ENCODE results near the gene TCP11L1.

The TCP11L1 gene, protein sequence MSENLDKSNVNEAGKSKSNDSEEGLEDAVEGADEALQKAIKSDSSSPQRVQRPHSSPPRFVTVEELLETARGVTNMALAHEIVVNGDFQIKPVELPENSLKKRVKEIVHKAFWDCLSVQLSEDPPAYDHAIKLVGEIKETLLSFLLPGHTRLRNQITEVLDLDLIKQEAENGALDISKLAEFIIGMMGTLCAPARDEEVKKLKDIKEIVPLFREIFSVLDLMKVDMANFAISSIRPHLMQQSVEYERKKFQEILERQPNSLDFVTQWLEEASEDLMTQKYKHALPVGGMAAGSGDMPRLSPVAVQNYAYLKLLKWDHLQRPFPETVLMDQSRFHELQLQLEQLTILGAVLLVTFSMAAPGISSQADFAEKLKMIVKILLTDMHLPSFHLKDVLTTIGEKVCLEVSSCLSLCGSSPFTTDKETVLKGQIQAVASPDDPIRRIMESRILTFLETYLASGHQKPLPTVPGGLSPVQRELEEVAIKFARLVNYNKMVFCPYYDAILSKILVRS

DNA sequence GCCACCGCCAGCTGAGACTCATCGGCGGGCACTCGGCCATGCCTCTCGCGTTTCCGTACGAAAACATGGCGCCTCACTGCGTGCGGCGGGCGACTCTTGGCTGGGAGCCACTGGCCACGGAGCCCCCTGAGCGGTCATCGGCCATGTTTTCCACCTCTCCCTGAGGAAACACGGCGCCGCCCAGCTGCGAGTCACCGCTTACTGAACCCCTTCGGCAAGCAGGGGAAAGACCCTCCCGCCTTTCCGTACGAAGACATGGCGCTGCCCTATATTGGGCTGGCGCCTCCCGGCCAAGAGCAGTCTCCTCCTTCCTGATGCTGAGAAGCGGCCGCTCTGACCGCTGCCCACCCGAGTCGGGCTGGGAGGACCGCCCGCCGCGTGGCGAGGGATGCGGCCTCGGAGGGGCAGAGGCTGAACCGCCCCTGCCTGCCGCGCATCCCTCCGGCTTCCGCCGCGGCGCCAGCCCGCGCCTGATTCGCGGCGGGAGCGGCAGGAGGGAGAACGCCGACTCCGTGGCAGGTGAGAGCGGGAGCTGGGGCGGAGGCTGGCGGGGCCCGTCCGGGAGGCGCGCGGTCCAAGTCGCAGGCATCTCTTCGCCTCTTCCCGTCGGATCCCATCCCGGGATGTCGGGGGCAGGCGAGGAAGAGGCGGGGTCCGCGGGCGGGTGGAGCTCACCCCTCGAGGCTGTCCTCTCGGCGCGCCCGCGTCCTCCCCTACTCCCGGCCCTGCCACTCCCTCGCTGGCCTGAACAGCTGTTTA lies at the start of gene TCP11L1:
Gene TCP11L1 (plus strand): TSS at position 299 of the 759 bp plus-strand sequence. CDS start 4,202 bp downstream, outside the sequence.
- in situ Hi-C loops (cut with MboI; ENCODE audit: low sequenced_read_pairs), result no loop called here

DNA sequence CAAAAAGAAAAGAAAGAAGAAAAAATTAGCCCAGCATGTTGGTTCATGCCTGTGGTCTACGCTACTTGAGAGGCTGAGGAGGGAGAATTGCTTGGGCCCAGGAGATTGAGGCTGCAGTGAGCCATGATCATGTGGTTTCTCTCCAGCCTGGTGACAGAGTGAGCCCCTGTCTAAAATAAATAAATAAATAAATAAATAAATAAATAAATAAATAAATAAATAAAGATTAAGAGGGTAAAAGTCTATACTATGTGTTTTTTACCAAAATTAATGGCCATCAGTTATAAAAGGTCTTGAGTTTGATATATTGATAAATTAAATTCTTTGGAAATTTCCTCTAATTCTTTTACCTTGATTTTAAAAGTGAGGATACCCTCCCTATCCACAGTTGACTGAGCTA lies 48.9 kb upstream of the TCP11L1 start:
- in situ Hi-C loops (cut with MboI; ENCODE audit: low sequenced_read_pairs), result no loop called here

DNA sequence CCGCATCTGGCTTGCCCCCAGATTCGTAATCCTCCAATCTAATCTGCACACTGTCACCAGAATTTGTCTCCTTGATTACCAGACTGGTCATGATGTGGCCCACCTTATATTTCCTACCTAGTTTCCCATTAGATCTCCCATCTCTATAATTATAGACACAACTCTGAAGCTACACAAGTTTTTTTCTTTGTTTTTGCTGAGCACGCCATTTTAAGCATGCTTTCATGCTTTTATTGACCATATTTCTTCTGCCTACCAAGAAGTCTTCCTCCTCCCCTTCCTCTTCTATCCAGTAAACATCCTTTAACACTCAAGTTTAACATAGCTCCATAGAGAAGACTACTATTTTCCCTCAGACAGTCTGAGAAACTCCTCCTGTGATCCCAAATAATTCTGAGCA lies 47.9 kb upstream of the TCP11L1 start:
- in situ Hi-C loops (cut with MboI; ENCODE audit: low sequenced_read_pairs), result no loop called here

GRCh38 chr11:32991898-32992297 lies 47.5 kb upstream of the TCP11L1 start:
- in situ Hi-C loops (cut with MboI; ENCODE audit: low sequenced_read_pairs), result no loop called here

GRCh38 chr11:33000181-33000580 lies 39.2 kb upstream of the TCP11L1 start:
- in situ Hi-C loops (cut with MboI; ENCODE audit: low sequenced_read_pairs), result no loop called here

DNA sequence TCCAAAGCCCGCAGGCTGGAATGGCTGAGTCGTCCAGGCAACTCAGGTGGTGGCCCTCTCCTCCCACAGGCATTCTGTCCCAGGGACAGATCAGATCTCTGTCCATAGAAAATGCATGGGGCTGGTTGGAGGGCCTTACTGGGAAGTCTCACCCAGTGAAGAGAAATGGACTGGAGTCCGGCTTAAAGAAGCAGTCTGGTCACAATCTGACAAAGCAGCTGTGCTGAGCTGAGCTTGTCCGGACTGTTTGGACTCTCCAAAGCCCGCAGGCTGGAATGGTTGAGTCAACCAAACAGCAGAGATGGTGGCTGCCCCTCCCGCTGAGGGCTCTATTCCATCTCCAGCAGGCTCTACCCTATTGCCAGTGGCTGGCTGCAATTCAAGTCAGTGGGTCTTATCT lies 38.1 kb upstream of the TCP11L1 start:
- in situ Hi-C loops (cut with MboI; ENCODE audit: low sequenced_read_pairs), result no loop called here

GRCh38 chr11:33001751-33002542 lies 37.4 kb upstream of the TCP11L1 start:
- in situ Hi-C loops (cut with MboI; ENCODE audit: low sequenced_read_pairs), result no loop called here

DNA sequence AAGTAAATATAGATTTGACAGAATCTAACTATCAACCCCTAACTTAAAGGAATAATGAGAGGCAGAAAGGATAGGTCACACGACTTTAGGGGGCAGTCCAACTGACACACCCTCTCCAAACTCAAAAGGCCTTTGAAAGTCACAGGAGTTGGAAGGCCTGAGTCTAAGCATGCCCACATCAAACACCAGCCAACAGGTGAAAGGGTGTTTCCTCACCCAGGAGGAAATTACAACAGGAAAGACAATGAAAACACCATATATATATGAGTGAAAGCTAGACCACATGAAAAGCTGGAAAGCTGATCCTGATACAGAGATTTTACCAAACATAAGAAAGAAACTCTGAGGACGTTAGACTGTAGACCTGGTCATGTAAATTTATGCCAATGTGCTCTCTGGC lies 34.2 kb upstream of the TCP11L1 start:
- in situ Hi-C loops (cut with MboI; ENCODE audit: low sequenced_read_pairs), result no loop called here

- in situ Hi-C loops (cut with MboI; ENCODE audit: low sequenced_read_pairs), result no loop called here
These were observed 33.4 kb upstream of the TCP11L1 start for GRCh38 chr11:33006010-33006409.

- in situ Hi-C loops (cut with MboI; ENCODE audit: low sequenced_read_pairs), result no loop called here
These were observed 25.6 kb upstream of the TCP11L1 start for GRCh38 chr11:33013755-33014154.

DNA sequence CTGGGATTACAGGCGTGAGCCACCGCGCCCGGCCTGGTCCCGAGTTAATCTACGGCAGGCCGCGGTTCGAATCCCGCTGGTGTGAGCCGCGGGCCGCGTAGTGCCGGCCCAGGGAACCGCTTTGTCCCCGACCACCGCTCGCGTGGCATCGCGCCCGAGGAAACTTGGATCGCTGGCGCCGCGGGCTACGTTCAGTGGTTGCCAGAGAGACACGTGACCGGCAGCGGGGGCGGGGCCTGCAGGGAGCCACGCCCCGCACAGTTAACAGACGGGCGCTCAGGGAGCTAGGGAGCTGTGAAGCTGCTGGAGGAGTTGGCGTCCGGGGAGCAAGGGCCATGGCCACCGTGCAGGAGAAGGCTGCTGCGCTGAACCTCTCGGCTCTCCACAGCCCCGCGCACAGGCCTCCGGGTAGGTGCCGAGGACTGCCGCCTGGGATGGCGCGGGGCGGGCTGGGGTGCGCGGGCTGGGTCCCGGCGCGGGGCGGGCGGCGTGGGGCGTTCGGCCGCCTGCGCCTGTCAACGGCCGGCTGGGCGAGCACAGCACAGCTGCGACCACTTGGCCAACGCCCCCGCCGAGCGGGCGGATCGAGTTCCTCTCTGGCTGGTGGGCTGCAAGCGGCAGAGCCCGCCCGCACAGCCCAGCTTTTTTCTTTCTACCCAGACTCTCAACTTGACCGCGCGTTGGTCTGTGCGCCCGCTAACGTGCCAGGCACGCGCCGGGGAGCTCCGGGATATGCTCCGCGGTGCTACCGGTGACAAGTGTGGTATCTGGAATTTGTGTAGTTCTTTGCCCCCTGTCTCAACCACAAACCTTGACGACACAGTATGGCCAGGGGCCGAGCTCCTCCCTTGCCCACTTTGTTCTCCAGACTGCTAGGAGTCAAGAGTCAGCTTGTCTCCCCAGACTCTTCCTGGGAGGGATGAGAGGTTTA lies 23.5 kb upstream of the TCP11L1 start, which contains the start of gene DEPDC7:
Gene DEPDC7 (plus strand): TSS at position 258 of the 931 bp plus-strand sequence. CDS start 78 bp downstream, at position 336.
- in situ Hi-C loops (cut with MboI; ENCODE audit: low sequenced_read_pairs), result no loop called here

GRCh38 chr11:33016654-33017053 lies 22.7 kb upstream of the TCP11L1 start:
- in situ Hi-C loops (cut with MboI; ENCODE audit: low sequenced_read_pairs), result no loop called here

DNA sequence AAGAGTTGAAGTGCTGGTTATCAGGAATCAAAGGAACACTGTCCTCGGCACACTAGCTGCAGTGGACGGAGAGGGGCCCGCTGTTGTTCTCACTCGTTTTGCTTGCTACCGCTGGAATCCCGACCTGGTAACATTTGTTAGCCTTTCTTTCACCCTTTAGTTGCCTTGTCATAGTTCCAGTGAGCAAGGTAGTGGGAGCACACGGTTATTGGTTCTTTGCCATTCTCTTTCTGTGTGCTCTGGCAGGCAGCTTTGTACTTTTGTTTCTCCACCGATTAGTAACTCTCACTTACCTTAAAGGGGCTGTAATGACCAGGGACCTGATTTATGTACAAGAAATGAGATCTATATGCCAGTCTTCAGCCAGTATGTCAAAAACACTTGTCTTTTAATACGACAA lies 21.9 kb upstream of the TCP11L1 start:
- in situ Hi-C loops (cut with MboI; ENCODE audit: low sequenced_read_pairs), result no loop called here

DNA sequence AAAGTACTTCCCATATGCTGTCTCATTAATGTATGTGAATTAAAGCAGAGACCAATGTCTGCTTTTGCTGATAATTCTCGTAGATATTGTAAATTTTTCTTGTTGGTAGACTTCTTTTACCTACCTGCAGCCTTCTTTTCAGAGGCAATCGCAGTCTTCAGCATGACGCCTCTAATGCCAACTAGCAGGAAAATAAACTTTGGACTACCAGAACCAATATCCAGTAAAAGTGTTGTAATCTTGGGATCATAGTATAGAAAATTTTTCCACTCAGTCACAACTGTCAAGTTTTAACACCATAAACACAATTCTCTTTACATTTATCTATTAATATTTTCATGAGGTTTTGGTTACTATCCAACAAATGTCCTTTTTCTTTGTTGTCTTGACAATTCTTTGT lies 21.4 kb upstream of the TCP11L1 start:
- in situ Hi-C loops (cut with MboI; ENCODE audit: low sequenced_read_pairs), result no loop called here

DNA sequence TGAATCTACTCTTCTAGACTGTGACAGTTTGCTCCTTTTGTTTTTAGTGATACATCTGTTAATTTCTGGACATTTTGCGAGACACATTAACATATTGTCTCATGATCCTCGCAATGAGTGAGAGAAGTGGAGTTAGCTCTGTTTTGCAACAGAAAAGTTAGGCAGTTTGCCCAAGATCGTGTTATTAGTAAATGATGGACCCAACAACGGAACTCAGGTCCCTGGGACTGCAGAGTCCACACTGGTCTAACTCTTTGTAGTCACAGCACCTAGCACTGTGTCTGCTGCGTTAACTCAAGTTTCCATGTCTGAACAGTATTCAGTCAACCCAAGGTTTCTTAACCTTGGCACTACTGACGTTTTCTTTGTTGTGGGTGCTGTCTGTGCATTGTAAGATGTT lies 20.5 kb upstream of the TCP11L1 start:
- in situ Hi-C loops (cut with MboI; ENCODE audit: low sequenced_read_pairs), result no loop called here

DNA sequence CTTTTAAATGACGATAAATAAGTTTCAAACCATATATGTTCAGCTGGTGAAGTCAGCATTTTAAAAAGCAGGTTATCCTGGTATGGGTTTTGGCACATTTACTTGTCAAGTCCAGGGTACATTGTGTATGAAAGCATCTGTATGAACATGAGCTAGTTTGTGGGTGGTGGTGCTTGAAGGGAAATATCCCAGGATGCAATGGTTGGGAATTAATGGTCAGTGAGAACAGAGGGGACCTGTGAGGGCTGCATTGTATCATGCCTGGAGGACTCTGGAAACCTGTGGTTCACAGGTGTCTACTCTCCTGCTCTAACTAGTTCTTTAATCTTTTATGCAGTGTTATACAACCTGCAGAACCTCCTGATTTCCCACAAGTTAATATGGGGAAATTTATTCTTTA lies 17.9 kb upstream of the TCP11L1 start:
- in situ Hi-C loops (cut with MboI; ENCODE audit: low sequenced_read_pairs), result no loop called here

- in situ Hi-C loops (cut with MboI; ENCODE audit: low sequenced_read_pairs), result no loop called here
These were observed 17.4 kb upstream of the TCP11L1 start for GRCh38 chr11:33021937-33022336.

GRCh38 chr11:33025339-33025722 lies 14.0 kb upstream of the TCP11L1 start:
- in situ Hi-C loops (cut with MboI; ENCODE audit: low sequenced_read_pairs), result no loop called here

- in situ Hi-C loops (cut with MboI; ENCODE audit: low sequenced_read_pairs), result no loop called here
These were observed 12.1 kb upstream of the TCP11L1 start for GRCh38 chr11:33027233-33027632.
